Liver (tissue), 9 donors: ENCODE results near the gene ZNF382. TPM values are rescaled to one million over a fixed set of nuclear protein-coding genes. Genes with fewer than 3 reads are reported as not detected.
A peak's percentile ranks its signal among the peaks of the same experiment; 100 is the strongest.

ENCODE experiments used
- DNase-seq: peaks from one replicate; pipeline ENCODE4 v3.0.0-alpha.2; 2017; ENCODE audit warnings: low spot score
- H3K27ac ChIP-seq, 2 donors: one replicate each; pipeline ENCODE4 v1.7.0; 2013; ENCODE audit warnings: inconsistent platforms in 2 of 2, low read length in 2 of 2, control low read depth in 1 of 2, low read depth in 1 of 2, mild to moderate bottlenecking in 1 of 2
- H3K27me3 ChIP-seq, 4 donors: one replicate each; pipeline versions ENCODE4 v1.6.1 to v1.7.0; 2013; ENCODE audit warnings: low read length in 3 of 4, inconsistent platforms in 1 of 4, mild to moderate bottlenecking in 1 of 4, moderate library complexity in 1 of 4; ENCODE audit not compliant: control insufficient read depth in 4 of 4, insufficient read depth in 4 of 4
- H3K36me3 ChIP-seq, 4 donors: one replicate each; pipeline versions ENCODE4 v1.6.1 to v1.7.0; 2013; ENCODE audit warnings: low read length in 3 of 4, mild to moderate bottlenecking in 3 of 4, low read depth in 1 of 4, moderate library complexity in 1 of 4; ENCODE audit not compliant: control insufficient read depth in 4 of 4, insufficient read depth in 3 of 4
- H3K4me1 ChIP-seq, 4 donors: one replicate each; pipeline versions ENCODE4 v1.6.1 to v1.7.0; 2013; ENCODE audit warnings: low read length in 3 of 4, mild to moderate bottlenecking in 3 of 4, moderate library complexity in 1 of 4; ENCODE audit not compliant: control insufficient read depth in 4 of 4, insufficient read depth in 4 of 4
- H3K4me3 ChIP-seq, 3 donors: one replicate each; pipeline versions ENCODE4 v1.6.1 to v1.7.0; 2013; ENCODE audit warnings: low read length in 3 of 3, control low read depth in 1 of 3, low read depth in 1 of 3, mild to moderate bottlenecking in 1 of 3
- H3K9ac ChIP-seq, 2 donors: one replicate each; pipeline ENCODE4 v1.7.0; 2013; ENCODE audit warnings: low read length in 2 of 2, mild to moderate bottlenecking in 2 of 2, moderate library complexity in 2 of 2, control low read depth in 1 of 2, low read depth in 1 of 2
- H3K9me3 ChIP-seq, 4 donors: one replicate each; pipeline versions ENCODE4 v1.6.1 to v1.7.0; 2013; ENCODE audit warnings: low read length in 3 of 4; ENCODE audit not compliant: control insufficient read depth in 4 of 4
- ATF3 ChIP-seq: IDR thresholded peaks from 2 replicates; pipeline ENCODE4 v1.6.1; 2016; ENCODE audit warnings: antibody characterized with exemption
- EGR1 ChIP-seq, 2 donors: IDR thresholded peaks; 2 replicates each; pipeline ENCODE4 v1.6.1; 2016 to 2018; ENCODE audit warnings: antibody characterized with exemption in 2 of 2, low read depth in 2 of 2
- FOXA1 ChIP-seq: IDR thresholded peaks from 2 replicates; pipeline ENCODE4 v1.6.1; 2016; ENCODE audit warnings: antibody characterized with exemption
- FOXA2 ChIP-seq: IDR thresholded peaks from 2 replicates; pipeline ENCODE4 v1.6.1; 2016; ENCODE audit warnings: antibody characterized with exemption
- HNF4G ChIP-seq: IDR thresholded peaks from 2 replicates; pipeline ENCODE4 v1.6.1; 2016; ENCODE audit warnings: antibody characterized with exemption
- JUND ChIP-seq, 2 donors: IDR thresholded peaks; 2 replicates each; pipeline ENCODE4 v1.6.1; 2016; ENCODE audit warnings: antibody characterized with exemption in 2 of 2
- MAX ChIP-seq: IDR thresholded peaks from 2 replicates; pipeline ENCODE4 v1.6.1; 2016; ENCODE audit warnings: antibody characterized with exemption
- NR2F2 ChIP-seq: IDR thresholded peaks from 2 replicates; pipeline ENCODE4 v1.6.1; 2016; ENCODE audit warnings: antibody characterized with exemption
- RAD21 ChIP-seq, 2 donors: IDR thresholded peaks; 2 replicates each; pipeline ENCODE4 v1.6.1; 2016; ENCODE audit warnings: antibody characterized with exemption in 2 of 2, mild to moderate bottlenecking in 2 of 2
- REST ChIP-seq: IDR thresholded peaks from 2 replicates; pipeline ENCODE4 v1.6.1; 2016; ENCODE audit warnings: antibody characterized with exemption, mild to moderate bottlenecking
- SP1 ChIP-seq: IDR thresholded peaks from 2 replicates; pipeline ENCODE4 v1.6.1; 2018; ENCODE audit warnings: antibody characterized with exemption, mild to moderate bottlenecking
- TAF1 ChIP-seq: conservative IDR thresholded peaks from 2 replicates; pipeline ENCODE4 v1.6.1; 2016; ENCODE audit warnings: antibody characterized with exemption, mild to moderate bottlenecking
- YY1 ChIP-seq: IDR thresholded peaks from 2 replicates; pipeline ENCODE4 v1.6.1; 2016; ENCODE audit warnings: antibody characterized with exemption, mild to moderate bottlenecking
- ZBTB33 ChIP-seq: IDR thresholded peaks from 2 replicates; pipeline ENCODE4 v1.6.1; 2016; ENCODE audit warnings: antibody characterized with exemption
- WGBS: extraction: QIAGEN DNeasy Blood & Tissue Kit; methylation state at CpG from one replicate; pipeline ENCODE4 v1.1.7; 2013; 5-methylcytosine and 5-hydroxymethylcytosine counted together
- polyA plus RNA-seq, 2 donors: library from polyadenylated mRNA; stranded (reverse) in 1 of 2; unstranded in 1 of 2; fragments of 200-250 nt in 1 of 2; fragments of >200 nt in 1 of 2; fragmentation: Nextera tagmentation in 1 of 2; extraction: Ambion mirVana in 1 of 2; gene quantifications; one replicate each; pipeline versions ENCODE4 v1.2.1 to v1.2.3, GENCODE V29; 2013 to 2015
- total RNA-seq, 2 donors: library from RNA; depleted of rRNA; stranded (reverse); fragments of >200 nt; gene quantifications; one replicate each; pipeline ENCODE4 v1.2.3, GENCODE V29; 2014
- donor health status: healthy.
- donor health status: healthy.
- donor health status: healthy.
- donor health status: healthy.
- donor health status: healthy.

ZNF382 gene
- total and polyA plus RNA-seq, 4 donors: 0.20 to 3.8 (median 1.4) TPM

- TF ChIP-seq TAF1: no peak
- no peak for TF ChIP-seq YY1
- no peak for TF ChIP-seq MAX
- no peak for TF ChIP-seq FOXA2
- TF ChIP-seq ATF3: no peak
- TF ChIP-seq RAD21 (IDR thresholded peaks at IDR 0.05): no peak
- no peak for TF ChIP-seq ZBTB33
- TF ChIP-seq JUND (IDR thresholded peaks at IDR 0.05): no peak
- TF ChIP-seq FOXA1: no peak
- TF ChIP-seq HNF4G: no peak
- Histone ChIP-seq H3K4me3 (peak overlapping the region; percentile 79 to 93 (median 82)), H3K27ac (peak overlapping the region; percentile 72 to 81), H3K9me3 (peaks cover 14 to 24% (median 19%) of the 10 kb centered on the region in 4 donors), H3K9ac (peak overlapping the region; percentile 87 to 89), H3K36me3 (peaks cover 12 to 37% (median 26%) of the 10 kb centered on the region in 4 donors), H3K27me3 (no peaks in the 10 kb centered on the region), H3K4me1 (peaks cover 3 to 13% (median 12%) of the 10 kb centered on the region in 4 donors)
- DNase-seq: no peak
- 28% methylated on average over 18 of the region's 18 CpGs for WGBS
These were observed 31.0 kb upstream of the ZNF382 start for GRCh38 chr19:36573895-36574720.

GRCh38 chr19:36574741-36575140 lies 30.4 kb upstream of the ZNF382 start:
- Histone ChIP-seq H3K4me1 (peaks cover 3 to 13% (median 12%) of the 10 kb centered on the region in 4 donors), H3K9ac (no peak overlapping the region), H3K27me3 (no peaks in the 10 kb centered on the region), H3K9me3 (peaks cover 17 to 28% (median 20%) of the 10 kb centered on the region in 4 donors), H3K4me3 (peak overlapping the region; percentile 79 to 93 (median 82)), H3K36me3 (peaks cover 12 to 37% (median 29%) of the 10 kb centered on the region in 4 donors), H3K27ac (no peak overlapping the region)
- no peak for TF ChIP-seq FOXA2
- TF ChIP-seq NR2F2: no peak
- no peak for TF ChIP-seq MAX
- no peak for TF ChIP-seq EGR1 (IDR thresholded peaks at IDR 0.05; ENCODE audit: low read depth in 2 of 2)
- TF ChIP-seq TAF1: no peak
- no peak for TF ChIP-seq REST
- TF ChIP-seq SP1: no peak
- no peak for TF ChIP-seq JUND (IDR thresholded peaks at IDR 0.05)
- WGBS: 67% methylated on average over 2 of the region's 2 CpGs
- no peak for DNase-seq
